WTC11 (cell line): ENCODE measurements around the gene PPP1CA. TPM values are rescaled to one million over a fixed set of nuclear protein-coding genes. Genes with fewer than 3 reads are reported as not detected.

Source experiments
- ATAC-seq: fragments of 200-7000 bp; cut with Tn5 transposase; 2 replicates; pipeline ENCODE4 v1.10.0; 2021; ENCODE audit warnings: mild to moderate bottlenecking, moderate library complexity
- CTCF ChIA-PET: fragments of 300-600 bp; sonication (Branson Sonifier 250); formaldehyde crosslinking; loops from one replicate; lab custom pipeline; 2021; ENCODE audit warnings: antibody characterized with exemption; lab: Charles Lee
- POLR2A ChIA-PET: fragments of 350-600 bp; sonication (Branson Sonifier 250); formaldehyde crosslinking; loops from one replicate; lab custom pipeline; 2021; ENCODE audit warnings: antibody characterized with exemption; lab: Charles Lee
- DNase-seq: peaks from one replicate; pipeline ENCODE4 v3.0.0; 2021; ENCODE audit warnings: low spot score
- H3K27ac Mint-ChIP-seq: 2 replicates; pipeline ENCODE4 v1.8.0; 2021; ENCODE audit warnings: mixed read lengths
- H3K27me3 Mint-ChIP-seq: 2 replicates; pipeline ENCODE4 v1.8.0; 2021; ENCODE audit warnings: low read depth, mild to moderate bottlenecking, moderate library complexity, mixed read lengths
- H3K36me3 Mint-ChIP-seq: 2 replicates; pipeline ENCODE4 v1.8.0; 2021; ENCODE audit warnings: mixed read lengths
- H3K4me1 Mint-ChIP-seq: 2 replicates; pipeline ENCODE4 v1.8.0; 2022; ENCODE audit warnings: mixed read lengths
- H3K4me3 Mint-ChIP-seq: 2 replicates; pipeline ENCODE4 v1.8.0; 2021; ENCODE audit warnings: mild to moderate bottlenecking, moderate library complexity, mixed read lengths
- H3K9me3 Mint-ChIP-seq: 2 replicates; pipeline ENCODE4 v1.8.0; 2021; ENCODE audit warnings: mixed read lengths
- ARID4B ChIP-seq: sonication (generic); formaldehyde crosslinking; IDR thresholded peaks from 2 replicates; pipeline ENCODE4 v1.8.0; 2023; ENCODE audit warnings: missing genetic modification reagents, mild to moderate bottlenecking, borderline replicate concordance
- CBFB ChIP-seq: sonication (generic); formaldehyde crosslinking; IDR thresholded peaks from 2 replicates; pipeline ENCODE4 v1.8.1; 2022; ENCODE audit warnings: mild to moderate bottlenecking, low read depth, missing genetic modification reagents
- E2F1 ChIP-seq: sonication (generic); formaldehyde crosslinking; IDR thresholded peaks from 2 replicates; pipeline ENCODE4 v1.8.0; 2022; ENCODE audit warnings: mild to moderate bottlenecking, missing genetic modification reagents
- ELF4 ChIP-seq: sonication (generic); formaldehyde crosslinking; IDR thresholded peaks from 2 replicates; pipeline ENCODE4 v1.8.1; 2022; ENCODE audit warnings: low read depth, mild to moderate bottlenecking, moderate library complexity, missing genetic modification reagents
- ESRRA ChIP-seq: sonication (generic); formaldehyde crosslinking; IDR thresholded peaks from 2 replicates; pipeline ENCODE4 v1.8.1; 2022; ENCODE audit warnings: mild to moderate bottlenecking, missing genetic modification reagents, borderline replicate concordance
- GTF2I ChIP-seq: fragments of 250-450 bp; sonication (Bioruptor Pico); conservative IDR thresholded peaks from 2 replicates; pipeline ENCODE4 v1.4.0; 2021; ENCODE audit warnings: mild to moderate bottlenecking
- HMGA2 ChIP-seq: fragments of 250-450 bp; sonication (Bioruptor Pico); IDR thresholded peaks from 2 replicates; pipeline ENCODE4 v1.4.0; 2021; ENCODE audit warnings: mild to moderate bottlenecking, moderate library complexity
- KAT7 ChIP-seq: sonication (generic); formaldehyde crosslinking; IDR thresholded peaks from 2 replicates; pipeline ENCODE4 v1.8.1; 2023; ENCODE audit warnings: missing genetic modification reagents, mild to moderate bottlenecking, borderline replicate concordance
- NFATC4 ChIP-seq: fragments of 250-450 bp; sonication (Bioruptor Pico); IDR thresholded peaks from 2 replicates; pipeline ENCODE4 v1.9.0; 2021; ENCODE audit warnings: mild to moderate bottlenecking
- OVOL2 ChIP-seq: fragments of 250-450 bp; sonication (Bioruptor Pico); IDR thresholded peaks from 2 replicates; pipeline ENCODE4 v1.9.0; 2021; ENCODE audit warnings: mild to moderate bottlenecking, borderline replicate concordance
- ZNF317 ChIP-seq: sonication (generic); formaldehyde crosslinking; IDR thresholded peaks from 2 replicates; pipeline ENCODE4 v1.8.1; 2023; ENCODE audit warnings: low read depth, mild to moderate bottlenecking, moderate library complexity, missing genetic modification reagents, borderline replicate concordance
- ZNF425 ChIP-seq: fragments of 250-450 bp; sonication (Bioruptor Pico); conservative IDR thresholded peaks from 2 replicates; pipeline ENCODE4 v1.9.0; 2021; ENCODE audit warnings: mild to moderate bottlenecking
- ZNF671 ChIP-seq: fragments of 250-450 bp; sonication (Bioruptor Pico); IDR thresholded peaks from 2 replicates; pipeline ENCODE4 v1.8.0; 2021; ENCODE audit warnings: mild to moderate bottlenecking
- total RNA-seq: library from RNA; stranded (reverse); gene quantifications from 3 replicates; pipeline ENCODE4 v1.2.3, GENCODE V29; 2021

Gene PPP1CA
- total RNA-seq, 1 experiment from 2014 or later = 220 TPM

- H3K27ac Mint-ChIP-seq = peak overlapping the region; percentile 14; the same call in 1 of the 2 replicates
- H3K4me1 Mint-ChIP-seq = peaks cover 9% of the 10 kb centered on the region
- no peaks in the 10 kb centered on the region for H3K27me3 Mint-ChIP-seq
- H3K36me3 Mint-ChIP-seq = peaks cover 9% of the 10 kb centered on the region
- POLR2A ChIA-PET = no interaction called here
- ATAC-seq = no peak
- TF ChIP-seq E2F1 (CRISPR knock-in tag) = no peak
- TF ChIP-seq CBFB (CRISPR knock-in tag) = no peak
- TF ChIP-seq ARID4B (CRISPR knock-in tag) = no peak
- TF ChIP-seq ELF4 = no peak
- TF ChIP-seq, all 79 proteins: peak for 0
- DNase-seq = no peak
- CTCF ChIA-PET = interaction anchor here (4.5 kb wide), 1 partner anchor 30 kb away, joined by 23 read pairs; the partner anchor contains the start of gene PPP1CA
- 0 out of 2 replicates have a peak overlapping the region, but pooled peaks have one; percentile 3 for H3K4me3 Mint-ChIP-seq
- no peaks in the 10 kb centered on the region for H3K9me3 Mint-ChIP-seq
Measured at GRCh38 chr11:67431346-67432249, 29.9 kb upstream of the PPP1CA start.

GRCh38 chr11:67429722-67430121 lies 28.1 kb upstream of the PPP1CA start:
- Mint-ChIP-seq H3K36me3 (peaks cover 9% of the 10 kb centered on the region), H3K4me3 (peak overlapping the region; percentile 97), H3K9me3 (no peaks in the 10 kb centered on the region), H3K27me3 (no peaks in the 10 kb centered on the region), H3K27ac (no peak overlapping the region), H3K4me1 (peaks cover 4% of the 10 kb centered on the region)
- no peak for ATAC-seq
- CTCF ChIA-PET = interaction anchor here (1.0 to 4.5 kb wide), 2 partner anchors 9 to 28 kb away, joined by 4 to 23 read pairs; partner anchors contain the start of gene PPP1CA
- no peak for DNase-seq
- TF ChIP-seq NFATC4 = no peak
- no peak for TF ChIP-seq ZNF425 (CRISPR knock-in tag)
- no peak for TF ChIP-seq OVOL2 (CRISPR knock-in tag)
- POLR2A ChIA-PET = interaction anchor here (2.7 kb wide), 1 partner anchor 28 kb away, joined by 10 read pairs; the partner anchor contains the start of gene PPP1CA

- Mint-ChIP-seq H3K4me3 (peak overlapping the region; percentile 97), H3K9me3 (no peaks in the 10 kb centered on the region), H3K27ac (no peak overlapping the region), H3K4me1 (peaks cover 4% of the 10 kb centered on the region), H3K36me3 (peaks cover 9% of the 10 kb centered on the region), H3K27me3 (no peaks in the 10 kb centered on the region)
- ChIA-PET POLR2A (interaction anchor here (1.4 to 2.7 kb wide), 2 partner anchors 27 to 32 kb away, joined by 6 to 10 read pairs; partner anchors contain the start of gene PPP1CA), CTCF (interaction anchor here (0.9 to 4.5 kb wide), 3 partner anchors 10 to 78 kb away, joined by 3 to 23 read pairs (median 4); partner anchors contain the start of gene PPP1CA)
- no peak for TF ChIP-seq ARID4B (CRISPR knock-in tag)
- TF ChIP-seq ESRRA (CRISPR knock-in tag) = no peak
- TF ChIP-seq KAT7 = no peak
- no peak for TF ChIP-seq GTF2I (CRISPR knock-in tag)
- no peak for TF ChIP-seq HMGA2 (CRISPR knock-in tag)
- no peak for TF ChIP-seq ZNF671
- TF ChIP-seq ZNF317 (CRISPR knock-in tag) = no peak
- ATAC-seq = no peak
- DNase-seq = no peak
Measured at GRCh38 chr11:67429038-67429668, 27.5 kb upstream of the PPP1CA start.
